Measurements from ENCODE around the gene PTPRR.

The PTPRR gene

GRCh38 chr12:70609203-70609602 is 311.3 kb downstream of the PTPRR start:
- no peak for DNase-seq (ENCODE audit: low read depth)
- no peak for TF ChIP-seq MYC (IDR thresholded peaks at IDR 0.05; ENCODE audit: low read depth, low read length)
- TF ChIP-seq POLR2A (IDR thresholded peaks at IDR 0.05; ENCODE audit: extremely low read depth, insufficient read length): no peak
- no peak for TF ChIP-seq CTCF (IDR thresholded peaks at IDR 0.05; ENCODE audit: low read depth, low read length)
- TF ChIP-seq MAX (IDR thresholded peaks at IDR 0.05; ENCODE audit: low read depth, low read length): no peak
- no peak overlapping the region for H3K4me3 ChIP-seq (ENCODE audit: low read depth, low read length)

GRCh38 chr12:70608184-70608583 is 312.4 kb downstream of the PTPRR start:
- no peak overlapping the region for H3K4me3 ChIP-seq (ENCODE audit: low read depth, low read length)
- no peak for TF ChIP-seq MAX (IDR thresholded peaks at IDR 0.05; ENCODE audit: low read depth, low read length)
- TF ChIP-seq MYC (IDR thresholded peaks at IDR 0.05; ENCODE audit: low read depth, low read length): no peak
- no peak for TF ChIP-seq POLR2A (IDR thresholded peaks at IDR 0.05; ENCODE audit: extremely low read depth, insufficient read length)
- no peak for DNase-seq (ENCODE audit: low read depth)

- TF ChIP-seq POLR2A (IDR thresholded peaks at IDR 0.05; ENCODE audit: extremely low read depth, insufficient read length): no peak
- TF ChIP-seq MYC (IDR thresholded peaks at IDR 0.05; ENCODE audit: low read depth, low read length): no peak
- TF ChIP-seq MAX (IDR thresholded peaks at IDR 0.05; ENCODE audit: low read depth, low read length): no peak
- TF ChIP-seq CTCF (IDR thresholded peaks at IDR 0.05; ENCODE audit: low read depth, low read length): no peak
- no peak for DNase-seq (ENCODE audit: low read depth)
- no peak overlapping the region for H3K4me3 ChIP-seq (ENCODE audit: low read depth, low read length)
Measured at GRCh38 chr12:70607107-70607506, 313.4 kb downstream of the PTPRR start.

GRCh38 chr12:70605976-70606375 is 314.6 kb downstream of the PTPRR start:
- no peak overlapping the region for H3K4me3 ChIP-seq (ENCODE audit: low read depth, low read length)
- no peak for DNase-seq (ENCODE audit: low read depth)
- no peak for TF ChIP-seq POLR2A (IDR thresholded peaks at IDR 0.05; ENCODE audit: extremely low read depth, insufficient read length)
- no peak for TF ChIP-seq MYC (IDR thresholded peaks at IDR 0.05; ENCODE audit: low read depth, low read length)
- TF ChIP-seq CTCF (IDR thresholded peaks at IDR 0.05; ENCODE audit: low read depth, low read length): no peak
- TF ChIP-seq MAX (IDR thresholded peaks at IDR 0.05; ENCODE audit: low read depth, low read length): no peak

- no peak for DNase-seq (ENCODE audit: low read depth)
- no peak overlapping the region for H3K4me3 ChIP-seq (ENCODE audit: low read depth, low read length)
- TF ChIP-seq CTCF (IDR thresholded peaks at IDR 0.05; ENCODE audit: low read depth, low read length) (no peak), MAX (IDR thresholded peaks at IDR 0.05; ENCODE audit: low read depth, low read length) (no peak), POLR2A (IDR thresholded peaks at IDR 0.05; ENCODE audit: extremely low read depth, insufficient read length) (no peak), MYC (IDR thresholded peaks at IDR 0.05; ENCODE audit: low read depth, low read length) (no peak)
Measured at GRCh38 chr12:70604662-70605061, 315.9 kb downstream of the PTPRR start.

- TF ChIP-seq POLR2A (IDR thresholded peaks at IDR 0.05; ENCODE audit: extremely low read depth, insufficient read length) (no peak), MYC (IDR thresholded peaks at IDR 0.05; ENCODE audit: low read depth, low read length) (no peak), CTCF (IDR thresholded peaks at IDR 0.05; ENCODE audit: low read depth, low read length) (no peak), MAX (IDR thresholded peaks at IDR 0.05; ENCODE audit: low read depth, low read length) (no peak)
Measured at GRCh38 chr12:70603044-70603443, 317.5 kb downstream of the PTPRR start.

More at GRCh38 chr12:70603044-70603443, 317.5 kb downstream of the PTPRR start:
- no peak overlapping the region for H3K4me3 ChIP-seq (ENCODE audit: low read depth, low read length)
- no peak for DNase-seq (ENCODE audit: low read depth)
